Activated T-cell treated with anti-CD3 and anti-CD28 coated beads for 48 hours (primary cell): ENCODE data around the gene OGDH.
"Not testable (repeated sequence)": the region's sequence is repeated elsewhere in the genome, so short reads cannot be mapped to it uniquely, and the experiment has no call there.

Source experiments
- DNase-seq: peaks from one replicate; pipeline ENCODE4 v3.0.0-alpha.2; 2020; ENCODE audit warnings: low read depth

The OGDH gene

GRCh38 chr7:44673324-44673723 is 66.9 kb downstream of the OGDH start:
- DNase-seq = no peak

GRCh38 chr7:44673771-44674170 is 67.3 kb downstream of the OGDH start:
- DNase-seq = no peak

GRCh38 chr7:44674381-44674780 is 68.0 kb downstream of the OGDH start:
- DNase-seq = no peak

- DNase-seq = no peak
Measured at GRCh38 chr7:44676776-44677175, 70.3 kb downstream of the OGDH start.

GRCh38 chr7:44678101-44678470 is 71.7 kb downstream of the OGDH start:
- DNase-seq = no peak

GRCh38 chr7:44678471-44679179 is 72.2 kb downstream of the OGDH start:
- no peak for DNase-seq

GRCh38 chr7:44681645-44682044 is 75.2 kb downstream of the OGDH start:
- DNase-seq = no peak

- no peak for DNase-seq
Measured at GRCh38 chr7:44685723-44686122, 79.3 kb downstream of the OGDH start.

- DNase-seq = no peak
Measured at GRCh38 chr7:44689427-44689826, 83.0 kb downstream of the OGDH start.

GRCh38 chr7:44693641-44694313 is 87.3 kb downstream of the OGDH start:
- DNase-seq = no peak

GRCh38 chr7:44694326-44694725 is 87.9 kb downstream of the OGDH start:
- DNase-seq = no peak

GRCh38 chr7:44694766-44695165 is 88.3 kb downstream of the OGDH start:
- DNase-seq = no peak

GRCh38 chr7:44695756-44696155 is 89.3 kb downstream of the OGDH start:
- no peak for DNase-seq

- DNase-seq = no peak
Measured at GRCh38 chr7:44696728-44697127, 90.3 kb downstream of the OGDH start.

- no peak for DNase-seq
Measured at GRCh38 chr7:44697136-44698045, 91.0 kb downstream of the OGDH start.

- DNase-seq = no peak
Measured at GRCh38 chr7:44698046-44698580, 91.7 kb downstream of the OGDH start.

- not testable (repeated sequence) for DNase-seq
Measured at GRCh38 chr7:44699598-44699997, 93.2 kb downstream of the OGDH start.

GRCh38 chr7:44700322-44700721 is 93.9 kb downstream of the OGDH start:
- DNase-seq = no peak

GRCh38 chr7:44703391-44703790 is 97.0 kb downstream of the OGDH start:
- not testable (repeated sequence) for DNase-seq

GRCh38 chr7:44703921-44704320 is 97.5 kb downstream of the OGDH start:
- DNase-seq = no peak

- no peak for DNase-seq
Measured at GRCh38 chr7:44705434-44705833, 99.0 kb downstream of the OGDH start.

- DNase-seq = no peak
Measured at GRCh38 chr7:44706788-44707557, 100.5 kb downstream of the OGDH start.
